AML-193 (cell line): ENCODE data around the gene UTS2R.
A peak's percentile ranks its signal among the peaks of the same experiment; 100 is the strongest.
"Not testable (repeated sequence)": the region's sequence is repeated elsewhere in the genome, so short reads cannot be mapped to it uniquely, and the experiment has no call there.

Source experiments
- DNase-seq, 2 experiments: peaks; one replicate each; lab custom pipeline; 2025; lab: John Stamatoyannopoulos, UW

UTS2R gene

DNA sequence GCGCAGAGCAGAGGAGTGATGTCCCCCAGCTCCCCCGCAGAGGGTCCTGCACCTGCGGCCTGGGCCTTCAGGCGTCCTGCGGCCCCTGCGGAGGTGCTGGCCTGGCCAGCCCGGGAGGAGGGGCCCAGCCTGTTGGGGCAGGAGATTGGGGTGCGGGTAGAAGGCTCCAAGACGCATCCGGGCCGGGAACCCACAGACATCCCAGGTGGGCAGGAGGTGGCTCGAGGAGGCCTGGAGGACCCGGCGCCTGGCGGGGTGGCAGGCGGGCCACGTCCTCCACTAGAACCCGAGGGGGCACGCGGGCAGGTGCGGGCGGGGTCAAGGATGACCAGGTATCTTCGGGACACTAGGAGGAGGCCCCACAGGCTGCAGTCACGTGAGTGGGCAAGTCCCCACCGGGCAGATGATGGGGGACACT lies 37.4 kb upstream of the UTS2R start:
- DNase-seq = no peak

DNA sequence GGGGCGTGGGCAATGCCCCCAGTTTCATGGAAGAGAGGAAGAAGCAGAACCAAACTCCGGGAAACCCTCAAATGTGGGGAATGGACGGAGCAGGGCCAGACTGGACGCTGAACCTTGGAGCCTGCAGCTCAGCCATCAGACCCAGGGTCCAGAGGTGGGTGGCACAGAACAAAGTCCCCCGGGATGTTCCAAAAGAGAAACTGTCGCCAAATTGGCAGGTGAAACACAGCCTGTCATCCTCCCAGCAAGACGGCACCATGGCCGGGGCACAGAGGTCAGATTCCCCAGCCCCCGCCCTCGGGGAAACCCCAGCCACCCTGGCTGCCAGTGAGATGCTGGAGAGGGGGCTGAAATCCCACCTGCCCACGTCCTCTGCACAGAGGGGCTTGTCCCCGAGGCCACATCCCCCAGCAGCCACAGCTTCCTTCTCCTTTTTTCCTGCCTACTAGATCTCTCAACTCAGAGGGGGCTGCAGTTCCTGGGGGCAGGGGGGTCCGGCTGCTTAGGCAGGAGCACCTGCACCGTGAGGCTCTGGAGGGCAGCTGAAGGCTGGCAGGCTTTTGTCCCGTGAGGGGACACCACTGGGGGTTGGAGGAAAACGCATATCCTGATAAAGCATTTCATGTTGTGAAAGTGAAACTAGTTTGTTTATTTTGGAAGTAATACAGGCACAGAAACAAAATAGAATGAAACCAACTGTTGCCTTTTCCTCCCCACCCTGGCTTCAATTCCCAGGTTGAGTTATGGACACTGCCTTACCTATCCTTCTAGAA lies 36.8 kb upstream of the UTS2R start:
- DNase-seq = no peak

DNA sequence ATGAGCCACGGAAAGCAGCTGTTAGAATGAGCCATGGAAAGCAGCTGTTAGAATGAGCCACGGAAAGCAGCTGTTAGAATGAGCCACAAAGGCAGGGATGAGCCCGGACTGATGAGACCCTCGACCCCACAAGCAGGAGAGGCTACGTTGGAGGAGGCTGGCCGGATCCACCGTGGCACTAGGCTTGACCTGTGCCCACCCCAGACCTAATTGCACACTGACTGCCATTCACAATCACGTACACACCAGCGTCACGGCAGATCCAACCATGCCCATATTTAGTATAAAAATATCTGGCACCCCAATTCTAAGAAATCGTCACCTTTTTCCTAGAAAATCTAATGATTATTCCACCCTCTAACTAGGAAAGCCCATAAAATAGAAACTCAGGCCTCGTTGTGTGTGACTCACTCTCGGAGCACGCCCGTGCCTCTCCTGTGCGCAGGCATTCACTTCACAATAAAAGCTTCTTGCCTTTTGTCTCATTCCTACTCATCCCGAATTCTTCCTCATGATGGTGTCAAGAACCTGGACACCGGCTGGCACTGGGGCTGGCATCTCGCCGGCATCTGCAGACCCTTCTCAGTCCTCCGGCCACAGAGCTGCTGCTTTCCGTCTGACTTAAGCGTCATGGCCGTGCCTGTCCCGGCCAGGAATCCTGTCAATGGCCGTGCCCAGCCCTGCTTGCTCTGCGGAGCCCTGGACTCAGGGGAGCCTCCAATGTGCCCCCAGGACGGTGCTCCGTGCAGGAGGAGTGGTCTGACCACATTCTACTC lies 32.5 kb upstream of the UTS2R start:
- no peak for DNase-seq

DNA sequence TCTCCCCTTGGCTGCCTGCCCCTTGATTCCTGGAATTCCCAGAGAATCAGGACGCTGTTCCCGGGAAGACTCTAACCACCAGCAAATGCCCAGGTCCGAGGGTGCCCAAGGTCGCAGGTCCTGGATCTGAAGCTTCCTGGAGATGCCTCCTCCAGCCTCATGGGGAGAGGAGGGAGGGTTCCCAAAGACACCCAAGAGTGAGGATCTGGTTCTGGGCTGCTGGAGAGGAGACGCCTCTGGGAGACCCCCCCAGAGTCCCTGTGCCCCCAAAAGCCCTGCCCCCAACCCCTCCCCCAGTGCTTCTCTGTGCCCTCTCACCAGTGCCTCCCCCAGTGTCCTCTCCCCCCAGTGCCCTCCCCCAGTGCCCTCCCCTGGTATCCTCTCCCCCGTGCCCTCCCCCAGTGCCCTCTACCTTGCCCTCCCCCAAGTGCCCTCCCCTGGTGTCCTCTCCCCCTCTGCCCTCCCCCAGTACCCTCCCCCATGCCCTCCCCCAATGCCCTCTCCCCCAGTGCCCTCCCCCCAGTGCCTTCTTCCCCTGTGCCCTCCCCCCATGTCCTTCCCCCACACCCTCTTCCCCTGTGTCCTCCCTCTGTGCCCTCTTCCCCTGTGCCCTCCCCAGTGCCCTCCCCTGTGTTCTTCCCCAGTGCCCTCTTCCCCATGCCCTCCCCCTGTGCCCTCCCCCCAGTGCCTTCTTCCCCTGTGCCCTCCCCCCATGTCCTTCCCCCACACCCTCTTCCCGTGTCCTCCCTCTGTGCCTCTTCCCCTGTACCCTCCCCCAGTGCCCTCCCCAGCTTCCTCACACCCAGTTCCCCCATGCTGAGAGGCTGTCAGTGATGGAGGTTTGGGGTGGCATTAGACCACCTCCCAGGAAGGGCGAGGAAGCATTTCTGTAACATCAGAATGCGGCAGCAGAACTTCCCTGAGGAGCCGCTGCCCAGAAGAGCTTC lies 31.7 kb upstream of the UTS2R start:
- DNase-seq = no peak

DNA sequence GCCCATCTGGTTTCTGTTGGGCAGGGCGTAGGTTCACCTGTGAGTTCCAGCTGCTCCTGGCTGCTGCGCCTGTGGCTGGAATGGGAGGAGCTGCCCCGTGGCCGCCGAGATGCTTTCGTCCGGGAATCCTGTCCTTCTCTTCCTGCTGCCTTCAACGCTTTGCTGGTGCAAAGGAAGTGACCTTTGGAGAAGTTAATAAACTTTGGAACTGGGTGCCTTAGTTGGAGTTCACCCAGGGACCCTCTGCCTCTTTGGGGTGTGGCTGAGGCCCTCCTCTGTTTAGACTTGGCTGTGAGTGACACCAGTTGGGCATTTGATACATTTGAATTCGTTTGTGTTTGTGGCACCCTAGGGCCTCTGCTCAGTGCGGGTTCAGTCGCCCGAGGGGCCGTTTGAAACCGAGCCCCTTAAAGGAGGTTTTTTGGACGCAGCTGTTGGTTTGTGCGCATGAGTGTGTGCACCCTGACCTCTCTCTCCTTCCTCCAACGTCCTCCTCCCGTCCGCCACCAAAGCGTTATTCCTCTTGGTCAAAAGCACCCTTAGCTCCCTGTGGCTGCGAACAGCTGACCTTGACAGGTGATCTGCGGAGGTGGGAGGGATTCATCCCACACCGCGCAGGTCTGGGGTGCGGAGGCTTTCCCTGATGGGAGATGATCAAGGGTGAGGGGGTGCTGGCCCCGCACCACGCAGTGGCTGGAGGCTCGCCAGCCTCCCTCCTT lies 29.0 kb upstream of the UTS2R start:
- no peak for DNase-seq

DNA sequence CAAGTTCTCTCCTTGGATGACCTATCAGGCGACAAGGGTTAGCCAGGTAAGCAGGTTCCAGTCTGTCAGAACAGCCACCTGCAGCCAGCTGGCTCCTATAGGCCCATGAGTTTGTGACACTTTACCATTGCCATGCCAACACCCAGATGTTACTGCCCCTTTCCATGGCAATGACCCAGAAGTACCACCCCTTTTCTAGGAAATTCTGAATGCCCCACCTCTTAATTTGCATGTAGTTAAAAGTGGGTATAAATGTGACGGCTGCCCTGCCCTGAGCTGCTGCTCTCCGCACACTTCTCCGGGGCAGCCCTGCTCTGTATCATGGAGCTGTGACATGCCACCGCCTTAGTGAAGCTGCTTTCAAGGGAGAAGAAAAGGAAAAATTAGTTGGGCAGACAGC lies 28.0 kb upstream of the UTS2R start:
- no peak for DNase-seq

DNA sequence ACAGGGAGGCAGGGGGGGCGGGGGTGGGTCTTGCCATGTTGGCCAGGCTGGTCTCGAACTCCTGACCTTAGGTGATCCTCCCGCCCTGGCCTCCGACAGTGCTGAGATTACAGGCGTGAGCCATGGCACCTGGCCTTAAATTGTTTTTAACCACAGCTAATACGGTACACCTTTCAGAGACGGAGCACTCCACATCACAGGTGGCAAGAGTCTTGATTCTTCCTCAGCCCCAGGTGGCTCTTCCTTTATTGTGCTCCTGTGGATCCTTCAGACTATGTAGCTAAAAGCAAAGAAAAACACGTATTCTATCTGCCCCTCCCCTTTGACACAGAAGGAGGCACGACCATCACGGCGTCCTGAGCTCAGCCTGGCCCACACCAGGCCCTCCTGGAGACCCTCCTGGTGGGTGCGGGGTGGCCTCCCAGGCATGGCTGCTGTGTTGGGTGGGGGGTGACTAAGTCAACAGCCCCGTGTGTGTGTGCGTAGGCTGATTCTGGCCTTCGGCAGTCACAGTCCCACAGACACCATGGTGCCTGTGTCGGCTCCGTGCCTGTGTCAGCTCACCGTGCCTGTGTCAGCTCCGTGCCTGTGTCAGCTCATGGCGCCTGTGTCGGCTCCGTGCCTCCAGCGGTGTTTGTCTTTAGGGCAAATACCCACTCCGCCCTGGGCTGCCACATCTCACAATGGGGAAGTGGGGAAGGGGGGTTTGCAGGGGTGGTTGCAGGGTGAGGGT lies 27.2 kb upstream of the UTS2R start:
- DNase-seq = no peak

DNA sequence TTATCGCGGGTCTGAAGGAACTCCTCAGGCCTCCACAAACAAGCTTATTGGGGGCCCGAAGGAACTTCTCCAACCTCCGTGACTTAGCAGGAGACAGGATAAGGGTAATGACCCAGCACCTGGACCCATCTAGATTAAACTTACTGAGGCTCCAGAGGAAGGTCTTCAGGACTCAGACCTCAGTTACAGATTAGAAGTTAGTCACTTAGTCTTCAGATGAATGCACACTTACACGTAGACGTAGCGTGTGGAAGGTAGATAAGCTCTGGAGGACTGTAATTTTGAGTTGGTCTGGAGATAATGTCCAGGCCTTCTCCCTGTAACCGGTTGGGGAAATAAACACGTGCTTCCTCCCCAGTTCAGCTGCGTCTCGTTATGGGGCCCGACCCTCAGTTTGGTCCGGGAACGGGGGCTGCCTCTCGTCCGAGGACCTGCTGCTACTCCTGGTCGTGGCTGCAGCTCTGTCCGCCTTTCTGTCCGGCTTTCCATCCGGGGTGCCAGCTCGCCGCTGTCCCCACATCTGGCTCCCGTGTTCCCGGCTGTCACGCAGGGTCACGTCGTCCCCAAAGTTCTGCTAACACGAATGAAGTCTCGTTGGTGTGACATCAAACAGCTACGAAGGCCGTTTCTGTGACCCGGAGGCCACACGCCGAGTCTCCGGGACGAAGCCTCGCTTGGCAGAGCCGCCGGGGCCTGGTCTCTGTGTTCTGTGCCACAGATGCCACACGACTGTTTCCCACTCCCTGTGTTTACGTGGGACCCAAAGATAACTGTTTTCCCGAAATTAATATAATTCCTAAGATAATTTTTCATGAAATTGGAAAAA lies 26.2 kb upstream of the UTS2R start:
- DNase-seq = no peak

DNA sequence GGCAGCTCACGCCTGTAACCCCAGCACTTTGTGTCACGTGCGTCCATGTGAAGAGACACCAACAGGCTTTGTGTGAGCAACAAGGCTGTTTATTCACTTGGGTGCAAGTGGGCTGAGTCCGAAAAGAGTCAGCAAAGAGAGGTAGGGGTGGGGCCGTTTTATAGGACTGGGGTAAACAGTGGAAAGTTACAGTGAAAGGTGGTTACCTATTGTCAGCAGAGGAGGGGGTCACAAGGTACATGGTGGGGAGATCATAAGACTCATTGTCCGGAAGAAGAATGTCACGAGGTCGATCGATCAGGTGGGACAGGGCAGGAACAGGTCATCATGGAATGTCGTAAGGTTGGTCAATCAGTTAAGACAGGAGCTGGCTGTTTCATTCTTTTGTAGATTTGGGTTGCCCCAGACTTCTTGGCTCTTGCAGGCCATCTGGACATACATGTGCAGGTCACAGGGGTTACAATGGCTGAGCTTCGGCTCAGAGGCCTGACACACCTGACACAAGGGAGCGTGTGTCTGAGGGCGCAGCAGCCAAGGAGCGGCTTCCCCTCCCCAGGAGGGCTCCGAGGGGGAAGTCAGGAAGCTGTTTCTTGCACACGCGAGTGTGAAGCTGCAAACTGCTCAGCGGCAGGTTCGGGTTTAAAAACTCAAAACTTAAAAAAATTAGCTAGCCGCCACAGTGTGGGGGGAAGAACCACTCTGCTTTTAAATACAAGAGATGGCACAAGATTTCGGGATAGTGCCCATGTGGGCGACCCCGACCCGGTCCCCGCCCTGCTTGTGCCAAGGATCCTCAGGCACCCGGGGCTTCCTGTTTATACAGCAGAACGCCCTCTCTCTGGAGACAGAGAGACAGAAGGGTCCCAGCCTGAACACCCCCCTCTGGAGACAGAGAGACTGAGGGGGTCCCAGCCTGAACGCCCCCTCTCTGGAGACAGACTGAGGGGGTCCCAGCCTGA lies 24.9 kb upstream of the UTS2R start:
- no peak for DNase-seq

DNA sequence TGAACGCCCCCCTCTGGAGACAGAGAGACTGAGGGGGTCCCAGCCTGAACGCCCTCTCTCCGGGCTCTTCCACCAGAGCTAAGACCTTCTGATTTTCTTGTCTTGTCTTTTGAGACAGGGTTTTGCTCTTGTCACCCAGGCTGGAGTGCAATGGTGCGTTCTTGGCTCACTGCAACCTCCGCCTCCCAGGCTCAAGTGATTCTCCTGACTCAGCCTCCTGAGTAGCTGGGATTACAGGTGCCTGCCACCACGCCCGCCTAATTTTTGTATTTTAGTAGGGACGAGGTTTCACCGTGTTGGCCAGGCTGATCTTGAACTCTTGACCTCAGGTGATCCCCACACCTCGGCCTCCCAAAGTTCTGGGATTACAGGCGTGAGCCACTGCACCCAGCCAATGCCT lies 23.6 kb upstream of the UTS2R start:
- DNase-seq = not testable (repeated sequence)

DNA sequence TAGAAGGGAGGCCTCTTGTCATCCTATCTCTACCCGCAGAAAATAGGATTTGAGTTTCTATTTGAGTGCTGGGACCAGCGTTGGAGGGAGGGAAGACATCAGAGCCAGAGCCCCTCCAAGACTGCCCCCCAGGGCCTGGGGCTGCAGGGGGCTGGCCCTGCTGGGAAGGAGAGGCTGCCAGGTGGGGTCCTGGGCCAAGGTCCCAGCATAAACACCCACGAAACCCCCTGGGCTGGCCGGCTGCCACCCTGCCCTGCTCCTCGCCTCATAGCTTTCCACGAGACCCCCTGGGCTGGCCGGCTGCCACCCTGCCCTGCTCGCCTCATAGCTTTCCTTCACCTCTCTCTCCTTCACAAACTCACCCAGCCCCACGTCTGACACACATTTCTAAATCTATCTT lies 23.1 kb upstream of the UTS2R start:
- no peak for DNase-seq

DNA sequence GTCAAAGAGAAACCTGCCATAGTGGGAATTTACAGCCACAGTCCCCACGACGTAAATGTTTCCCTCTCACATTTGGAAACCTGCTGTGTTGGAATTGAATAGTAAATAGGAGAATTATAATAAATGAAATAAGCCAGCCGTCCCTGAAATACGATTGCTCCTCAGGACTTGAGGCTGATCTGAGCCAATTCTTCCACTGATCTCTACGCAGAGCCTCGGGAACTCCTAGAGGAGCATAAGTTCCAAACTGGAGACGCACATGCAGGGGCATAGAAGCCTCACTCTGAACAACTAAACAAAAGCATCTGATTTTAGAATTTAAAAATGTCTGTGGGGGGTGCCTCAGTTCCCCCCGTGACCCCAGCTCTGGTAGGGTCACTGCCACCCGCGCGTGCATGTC lies 22.7 kb upstream of the UTS2R start:
- no peak for DNase-seq

DNA sequence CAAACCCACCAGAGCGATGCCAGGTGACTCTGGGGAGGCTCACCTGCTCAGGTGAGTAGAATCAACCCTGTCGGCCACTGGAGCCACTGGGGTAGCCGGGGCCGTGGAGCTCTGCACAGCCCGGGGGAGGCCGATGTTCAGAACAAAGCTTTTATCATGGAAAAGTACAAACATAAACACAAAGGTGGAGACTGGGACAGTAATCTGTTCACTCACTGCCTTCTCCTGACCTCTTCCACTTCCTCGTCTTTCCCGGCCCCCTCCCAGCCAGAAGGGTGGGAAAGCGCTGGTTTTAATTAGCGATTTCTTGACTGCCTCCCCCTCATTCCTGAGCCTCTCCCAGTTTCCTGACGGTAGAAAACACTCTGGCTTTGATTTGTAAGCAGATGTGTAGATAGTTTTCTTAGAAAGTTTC lies 22.3 kb upstream of the UTS2R start:
- DNase-seq = no peak

DNA sequence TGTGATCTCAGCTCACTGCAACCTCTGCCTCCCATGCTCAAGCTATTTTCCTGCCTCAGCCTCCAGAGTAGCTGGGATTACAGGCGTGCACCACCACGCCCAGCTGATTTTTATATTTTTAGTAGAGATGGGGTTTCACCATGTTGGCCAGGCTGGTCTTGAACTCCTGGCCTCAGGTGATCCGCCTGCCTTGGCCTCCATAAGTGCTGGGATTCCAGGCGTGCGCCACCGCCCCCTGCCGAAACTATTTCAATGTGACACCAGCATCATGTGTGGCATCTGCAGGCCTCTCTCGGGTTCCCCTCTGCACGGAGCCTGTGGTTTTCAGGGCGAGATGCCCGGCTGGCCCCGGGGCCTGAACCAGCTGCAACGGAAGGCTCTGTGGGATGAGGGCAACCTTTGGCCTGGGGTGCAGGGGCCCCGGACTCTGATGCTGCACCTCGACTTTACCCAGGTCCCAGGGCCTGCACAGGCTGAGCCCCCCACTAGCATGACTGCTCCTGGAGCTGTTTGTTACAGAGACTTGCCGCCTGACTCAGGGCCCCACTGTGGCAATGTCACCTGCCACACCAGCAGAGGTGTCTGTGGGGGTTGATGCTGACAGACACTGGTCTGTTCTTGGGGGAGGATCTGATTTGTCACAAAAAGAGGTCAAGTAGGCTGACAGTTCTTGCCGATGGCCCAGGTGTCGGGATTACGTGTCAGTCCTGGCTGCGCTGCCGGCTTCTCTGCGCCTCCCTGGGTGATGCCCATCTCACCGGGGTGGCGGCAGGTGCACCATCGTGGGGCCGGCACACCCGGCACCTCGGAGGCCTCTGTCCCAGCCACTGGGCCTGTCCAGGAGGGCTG lies 21.2 kb upstream of the UTS2R start:
- DNase-seq = peak; percentile 63 to 74

DNA sequence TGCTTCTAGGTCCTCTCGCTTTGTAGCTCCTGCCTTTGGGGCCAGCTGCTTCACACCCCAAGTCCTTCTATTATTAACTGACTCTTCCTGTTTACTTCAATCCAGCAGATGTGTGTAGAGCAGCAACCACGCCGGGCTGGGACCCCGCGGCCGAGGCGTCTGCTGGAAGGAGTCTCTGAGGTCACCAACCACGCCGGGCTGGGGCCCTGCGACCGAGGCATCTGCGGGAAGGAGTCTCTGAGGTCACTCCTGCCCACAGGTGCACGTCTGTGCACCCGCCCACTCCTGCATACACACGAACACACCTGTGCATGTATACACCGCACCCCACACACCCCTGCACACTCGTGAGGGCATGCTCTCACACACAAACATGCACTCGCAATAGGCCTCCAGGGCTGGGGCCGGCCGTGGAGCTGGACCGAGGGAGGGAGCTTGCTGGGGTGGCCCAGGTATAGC lies 20.3 kb upstream of the UTS2R start:
- DNase-seq = no peak

DNA sequence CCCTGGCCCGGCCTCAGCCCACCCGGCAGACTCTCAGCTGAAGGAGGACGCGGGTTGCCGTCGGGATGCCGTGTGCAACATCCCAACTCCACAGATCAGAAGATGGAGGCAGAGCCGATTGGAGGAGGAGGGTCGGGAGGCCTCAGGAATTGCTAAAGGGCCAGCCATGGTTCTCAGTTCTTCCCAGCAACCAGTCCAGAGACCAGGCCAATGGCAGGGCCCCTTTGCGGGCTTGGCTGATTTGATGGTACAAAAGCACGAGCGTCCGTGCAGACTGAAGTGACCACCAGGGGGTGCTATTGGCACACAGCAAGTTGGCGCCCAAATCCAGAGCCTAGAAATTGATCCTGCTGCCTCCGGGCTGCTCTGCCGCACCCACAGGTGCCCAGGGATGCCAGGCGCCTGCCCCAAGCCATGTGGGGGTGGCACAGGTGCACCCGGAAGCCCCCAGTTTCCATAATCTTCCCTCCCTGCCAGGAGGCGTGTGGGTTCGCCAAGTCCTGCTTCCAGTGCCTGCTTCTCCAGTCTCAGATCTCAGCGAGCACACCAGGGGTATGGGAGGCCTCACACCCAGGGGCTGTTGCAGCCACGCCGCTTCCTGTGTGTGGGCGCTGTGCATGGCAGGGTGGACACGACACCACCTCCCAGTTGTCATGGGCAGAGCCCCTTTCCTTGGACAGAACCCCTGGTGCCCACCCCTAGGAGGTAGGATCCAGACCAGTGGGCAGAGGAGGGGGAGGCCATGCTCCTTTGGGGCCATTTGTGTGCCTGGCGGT lies 19.7 kb upstream of the UTS2R start:
- DNase-seq = peak; percentile 87 to 90

DNA sequence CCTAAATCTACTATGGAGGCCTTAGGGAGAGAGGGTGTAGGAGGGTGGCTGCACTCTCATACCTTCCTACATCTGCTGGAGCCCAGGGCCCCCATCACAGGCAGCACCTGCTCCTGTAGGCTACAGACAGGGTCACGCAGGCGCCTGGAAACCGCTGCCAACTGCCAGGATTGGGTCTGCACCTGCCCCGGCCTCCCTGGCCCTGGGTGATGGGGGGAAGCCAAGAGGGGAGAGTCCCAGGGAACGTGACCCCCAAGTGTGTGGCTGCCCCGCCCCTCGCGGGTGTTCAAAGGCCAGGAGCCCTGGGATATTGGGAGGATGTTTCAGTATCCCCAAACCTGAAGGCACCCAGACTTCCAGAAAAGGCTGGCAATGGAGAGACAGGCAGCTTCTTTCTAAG lies 18.1 kb upstream of the UTS2R start:
- no peak for DNase-seq
